ENCODE data around the gene PDPN. TPM values are rescaled to one million over a fixed set of nuclear protein-coding genes. Genes with fewer than 3 reads are reported as not detected.

The PDPN gene
- total RNA-seq, 1 experiment from 2014 or later: 2.0 TPM

Other genes starting within 250 kb of the PDPN start
- not detected in 2 replicates for gene PRAMEF14, start 236.7 kb upstream of the PDPN start, total RNA-seq (2014; rRNA removed; shearing (Covaris generic))
- gene PRAMEF19, start 211.9 kb upstream of the PDPN start, total RNA-seq (2014; rRNA removed; shearing (Covaris generic)): not detected in 2 replicates
- not detected in 2 replicates for gene PRAMEF17, start 194.2 kb upstream of the PDPN start, total RNA-seq (2014; rRNA removed; shearing (Covaris generic))
- not detected in 2 replicates for gene PRAMEF20, start 173.4 kb upstream of the PDPN start, total RNA-seq (2014; rRNA removed; shearing (Covaris generic))
- 0.15 and 0.37 TPM in 2 replicates for gene LRRC38, start 69.8 kb upstream of the PDPN start, total RNA-seq (2014; rRNA removed; shearing (Covaris generic))
- 9.2 and 11.3 TPM in 2 replicates for gene PRDM2, start 116.4 kb downstream of the PDPN start, total RNA-seq (2014; rRNA removed; shearing (Covaris generic))